ENCODE measurements around the gene PXK.

- no peak for TF ChIP-seq CTCF (IDR thresholded peaks at IDR 0.05; ENCODE audit: low read depth, low read length, missing input control)
- no peak for TF ChIP-seq TAF1 (conservative IDR thresholded peaks at IDR 0.05)
- TF ChIP-seq GABPA (IDR thresholded peaks at IDR 0.05 in 1 of 2, conservative IDR thresholded peaks at IDR 0.05 in 1 of 2) = no peak
- TF ChIP-seq REST (IDR thresholded peaks at IDR 0.05) = no peak
- no peak for TF ChIP-seq EGR1 (IDR thresholded peaks at IDR 0.05; ENCODE audit: low read depth in 2 of 2)
- no peak for TF ChIP-seq RAD21 (IDR thresholded peaks at IDR 0.05)
- no peak for TF ChIP-seq JUND (IDR thresholded peaks at IDR 0.05)
- TF ChIP-seq RXRA (IDR thresholded peaks at IDR 0.05) = no peak
- no peak for TF ChIP-seq ZBTB33 (IDR thresholded peaks at IDR 0.05)
- no peak for TF ChIP-seq YY1 (IDR thresholded peaks at IDR 0.05)
- no peak for TF ChIP-seq FOXA1 (IDR thresholded peaks at IDR 0.05)
- no peak for TF ChIP-seq HNF4A (conservative IDR thresholded peaks at IDR 0.05)
- TF ChIP-seq SP1 (IDR thresholded peaks at IDR 0.05) = no peak
- TF ChIP-seq MAX (IDR thresholded peaks at IDR 0.05) = no peak
Observed at GRCh38 chr3:58394339-58394738, 61.6 kb downstream of the PXK start.
